ENCODE data around the gene GALNT9.

- TF ChIP-seq, protein P1, sequence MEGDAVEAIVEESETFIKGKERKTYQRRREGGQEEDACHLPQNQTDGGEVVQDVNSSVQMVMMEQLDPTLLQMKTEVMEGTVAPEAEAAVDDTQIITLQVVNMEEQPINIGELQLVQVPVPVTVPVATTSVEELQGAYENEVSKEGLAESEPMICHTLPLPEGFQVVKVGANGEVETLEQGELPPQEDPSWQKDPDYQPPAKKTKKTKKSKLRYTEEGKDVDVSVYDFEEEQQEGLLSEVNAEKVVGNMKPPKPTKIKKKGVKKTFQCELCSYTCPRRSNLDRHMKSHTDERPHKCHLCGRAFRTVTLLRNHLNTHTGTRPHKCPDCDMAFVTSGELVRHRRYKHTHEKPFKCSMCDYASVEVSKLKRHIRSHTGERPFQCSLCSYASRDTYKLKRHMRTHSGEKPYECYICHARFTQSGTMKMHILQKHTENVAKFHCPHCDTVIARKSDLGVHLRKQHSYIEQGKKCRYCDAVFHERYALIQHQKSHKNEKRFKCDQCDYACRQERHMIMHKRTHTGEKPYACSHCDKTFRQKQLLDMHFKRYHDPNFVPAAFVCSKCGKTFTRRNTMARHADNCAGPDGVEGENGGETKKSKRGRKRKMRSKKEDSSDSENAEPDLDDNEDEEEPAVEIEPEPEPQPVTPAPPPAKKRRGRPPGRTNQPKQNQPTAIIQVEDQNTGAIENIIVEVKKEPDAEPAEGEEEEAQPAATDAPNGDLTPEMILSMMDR (IDR thresholded peaks at IDR 0.05), result no peak
- TF ChIP-seq EZH2 (IDR thresholded peaks at IDR 0.05) (no peak), EZH2phosphoT487 (IDR thresholded peaks at IDR 0.05) (no peak)
Observed at GRCh38 chr12:132167611-132168310, 161.6 kb downstream of the GALNT9 start.
